HL-60 (cell line): Measurements from ENCODE around the gene POLE.

Experiments used
- DNase-seq, 2 experiments: peaks; one replicate each; pipeline ENCODE4 v3.0.0-alpha.2; 2010 to 2020; ENCODE audit warnings: low read depth in 1 of 2, low spot score in 1 of 2
- H3K27ac ChIP-seq: fragments of 250-450 bp; sonication (Bioruptor Pico); replicated peaks from 2 replicates; pipeline ENCODE4 v1.5.1; 2020; ENCODE audit warnings: mild to moderate bottlenecking, moderate library complexity
- H3K27me3 ChIP-seq: fragments of 250-450 bp; sonication (Bioruptor Pico); 2 replicates; pipeline ENCODE4 v1.5.1; 2021; ENCODE audit warnings: mild to moderate bottlenecking, moderate library complexity; ENCODE audit not compliant: insufficient read depth, poor library complexity, severe bottlenecking
- H3K4me3 ChIP-seq: replicated peaks from 2 replicates; pipeline ENCODE4 v1.5.1; 2011; ENCODE audit warnings: mild to moderate bottlenecking, control low read depth, low read length; ENCODE audit not compliant: insufficient read depth
- CTCF ChIP-seq: IDR thresholded peaks from one replicate; pipeline ENCODE4 v1.5.1; 2011; ENCODE audit warnings: low read length, control low read depth, inconsistent platforms; ENCODE audit not compliant: insufficient read depth
- GABPA ChIP-seq: IDR thresholded peaks from 2 replicates; pipeline ENCODE4 v1.6.1; 2012; ENCODE audit warnings: low read depth
- POLR2AphosphoS5 ChIP-seq: IDR thresholded peaks from 2 replicates; pipeline ENCODE4 v1.6.1; 2012; ENCODE audit warnings: low read depth
- REST ChIP-seq: IDR thresholded peaks from 2 replicates; pipeline ENCODE4 v1.6.1; 2012; ENCODE audit warnings: low read depth; ENCODE audit not compliant: insufficient replicate concordance
- SPI1 ChIP-seq: IDR thresholded peaks from 2 replicates; pipeline ENCODE4 v1.6.1; 2012; ENCODE audit warnings: low read depth, mild to moderate bottlenecking, borderline replicate concordance
- long read RNA-seq: library from polyadenylated mRNA; unstranded; transcript quantifications from one replicate; pipeline ENCODE4 v2.0.0, GENCODE V29; 2020

Gene POLE
- long read RNA-seq, partial matches to known transcripts: 34 of 45 reads
- long read RNA-seq, other reads (novel, unspliced or antisense): 11 of 45 reads

GRCh38 chr12:132687211-132688164, at the start of gene POLE, which contains the start of gene PXMP2:
POLE (minus strand) TSS chr12:132687342; CDS start chr12:132687315, 27 bp downstream.
PXMP2 (plus strand) TSS chr12:132687587; CDS start chr12:132687671, 84 bp downstream.
- TF ChIP-seq SPI1 (no peak), REST (peak; percentile 46), GABPA (no peak), POLR2AphosphoS5 (peak; percentile 78), CTCF (no peak)
- peak; percentile 86 to 94 for DNase-seq
- Histone ChIP-seq H3K27me3 (no peaks in the 10 kb centered on the region), H3K4me3 (peak within 1 kb of the TSS; percentile 71), H3K27ac (peak within 1 kb of the TSS; percentile 82)

GRCh38 chr12:132736913-132737312, 49.8 kb upstream of the POLE start:
- Histone ChIP-seq H3K4me3 (no peak overlapping the region), H3K27me3 (no peaks in the 10 kb centered on the region), H3K27ac (no peak overlapping the region)
- TF ChIP-seq SPI1: no peak
- no peak for TF ChIP-seq REST
- no peak for TF ChIP-seq POLR2AphosphoS5
- no peak for TF ChIP-seq CTCF
- no peak for TF ChIP-seq GABPA
- no peak for DNase-seq

- no peaks in the 10 kb centered on the region for H3K27me3 ChIP-seq
- TF ChIP-seq GABPA (no peak), CTCF (no peak), POLR2AphosphoS5 (no peak), REST (no peak), SPI1 (no peak)
- H3K27ac ChIP-seq: no peak overlapping the region
- H3K4me3 ChIP-seq: no peak overlapping the region
- DNase-seq: no peak
These were observed 49.2 kb upstream of the POLE start for GRCh38 chr12:132736378-132736777.
